ENCODE data around the gene SP5. TPM values are rescaled to one million over a fixed set of nuclear protein-coding genes. Genes with fewer than 3 reads are reported as not detected.

SP5 gene
- total and polyA plus RNA-seq, 9 of the 15 experiments (the other 6 are each of a cell fraction or from before 2014, with no cell fraction given): 0.03 to 1.7 (median 0.16) TPM; not detected in 1

DNA sequence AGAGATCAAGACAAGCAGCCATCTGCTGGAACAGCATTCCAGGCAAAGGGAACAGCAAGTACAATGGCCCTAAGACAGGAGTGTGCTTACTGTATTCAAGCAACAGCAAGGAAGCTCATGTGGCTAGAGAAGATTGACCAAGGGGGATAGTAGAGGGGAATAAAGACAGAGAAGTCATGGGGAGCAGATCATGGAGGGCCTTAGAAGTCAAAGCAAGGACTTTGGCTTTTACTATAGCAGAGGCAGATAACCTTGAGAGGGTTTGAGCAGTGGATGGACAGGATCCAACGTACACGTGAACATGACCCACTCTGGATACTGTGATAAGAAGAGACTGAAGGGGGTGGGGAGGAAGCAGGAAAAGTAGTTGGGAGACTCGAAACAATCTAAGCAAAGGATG, 26.9 kb downstream of the SP5 start (continued):
- TF ChIP-seq, protein P1, sequence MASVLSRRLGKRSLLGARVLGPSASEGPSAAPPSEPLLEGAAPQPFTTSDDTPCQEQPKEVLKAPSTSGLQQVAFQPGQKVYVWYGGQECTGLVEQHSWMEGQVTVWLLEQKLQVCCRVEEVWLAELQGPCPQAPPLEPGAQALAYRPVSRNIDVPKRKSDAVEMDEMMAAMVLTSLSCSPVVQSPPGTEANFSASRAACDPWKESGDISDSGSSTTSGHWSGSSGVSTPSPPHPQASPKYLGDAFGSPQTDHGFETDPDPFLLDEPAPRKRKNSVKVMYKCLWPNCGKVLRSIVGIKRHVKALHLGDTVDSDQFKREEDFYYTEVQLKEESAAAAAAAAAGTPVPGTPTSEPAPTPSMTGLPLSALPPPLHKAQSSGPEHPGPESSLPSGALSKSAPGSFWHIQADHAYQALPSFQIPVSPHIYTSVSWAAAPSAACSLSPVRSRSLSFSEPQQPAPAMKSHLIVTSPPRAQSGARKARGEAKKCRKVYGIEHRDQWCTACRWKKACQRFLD (CRISPR knock-in tag; IDR thresholded peaks at IDR 0.05): no peak
- no peak for TF ChIP-seq IRF2 (CRISPR knock-in tag; IDR thresholded peaks at IDR 0.05)
- TF ChIP-seq KDM4B (IDR thresholded peaks at IDR 0.05; ENCODE audit: borderline replicate concordance in 2 of 2, low read depth in 1 of 2): no peak
- no peak for TF ChIP-seq NR3C1 (CRISPR knock-in tag; IDR thresholded peaks at IDR 0.05)
- TF ChIP-seq NBN (IDR thresholded peaks at IDR 0.05; ENCODE audit: low read depth): no peak
- no peak for TF ChIP-seq HDAC3 (IDR thresholded peaks at IDR 0.05; ENCODE audit: borderline replicate concordance, partially characterized antibody)
- TF ChIP-seq, protein P2, sequence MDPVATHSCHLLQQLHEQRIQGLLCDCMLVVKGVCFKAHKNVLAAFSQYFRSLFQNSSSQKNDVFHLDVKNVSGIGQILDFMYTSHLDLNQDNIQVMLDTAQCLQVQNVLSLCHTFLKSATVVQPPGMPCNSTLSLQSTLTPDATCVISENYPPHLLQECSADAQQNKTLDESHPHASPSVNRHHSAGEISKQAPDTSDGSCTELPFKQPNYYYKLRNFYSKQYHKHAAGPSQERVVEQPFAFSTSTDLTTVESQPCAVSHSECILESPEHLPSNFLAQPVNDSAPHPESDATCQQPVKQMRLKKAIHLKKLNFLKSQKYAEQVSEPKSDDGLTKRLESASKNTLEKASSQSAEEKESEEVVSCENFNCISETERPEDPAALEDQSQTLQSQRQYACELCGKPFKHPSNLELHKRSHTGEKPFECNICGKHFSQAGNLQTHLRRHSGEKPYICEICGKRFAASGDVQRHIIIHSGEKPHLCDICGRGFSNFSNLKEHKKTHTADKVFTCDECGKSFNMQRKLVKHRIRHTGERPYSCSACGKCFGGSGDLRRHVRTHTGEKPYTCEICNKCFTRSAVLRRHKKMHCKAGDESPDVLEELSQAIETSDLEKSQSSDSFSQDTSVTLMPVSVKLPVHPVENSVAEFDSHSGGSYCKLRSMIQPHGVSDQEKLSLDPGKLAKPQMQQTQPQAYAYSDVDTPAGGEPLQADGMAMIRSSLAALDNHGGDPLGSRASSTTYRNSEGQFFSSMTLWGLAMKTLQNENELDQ (CRISPR knock-in tag; IDR thresholded peaks at IDR 0.05; ENCODE audit: borderline replicate concordance): no peak
- TF ChIP-seq ILK (tag; IDR thresholded peaks at IDR 0.05; ENCODE audit: borderline replicate concordance, low read depth): no peak
- TF ChIP-seq, protein P3, sequence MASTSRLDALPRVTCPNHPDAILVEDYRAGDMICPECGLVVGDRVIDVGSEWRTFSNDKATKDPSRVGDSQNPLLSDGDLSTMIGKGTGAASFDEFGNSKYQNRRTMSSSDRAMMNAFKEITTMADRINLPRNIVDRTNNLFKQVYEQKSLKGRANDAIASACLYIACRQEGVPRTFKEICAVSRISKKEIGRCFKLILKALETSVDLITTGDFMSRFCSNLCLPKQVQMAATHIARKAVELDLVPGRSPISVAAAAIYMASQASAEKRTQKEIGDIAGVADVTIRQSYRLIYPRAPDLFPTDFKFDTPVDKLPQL (IDR thresholded peaks at IDR 0.05; ENCODE audit: extremely low read depth, insufficient read length): no peak
- no peak for TF ChIP-seq CHD1 (IDR thresholded peaks at IDR 0.05; ENCODE audit: low read length)
- TF ChIP-seq NFE2L1 (tag; IDR thresholded peaks at IDR 0.05; ENCODE audit: borderline replicate concordance, low read depth): no peak
- no peak for TF ChIP-seq BDP1 (IDR thresholded peaks at IDR 0.05; ENCODE audit: insufficient read depth, insufficient read length)
- 0 out of 2 replicates have a peak, but pooled peaks have one; percentile 23 for TF ChIP-seq POLR2A (conservative IDR thresholded peaks at IDR 0.05)
- TF ChIP-seq, protein P4, sequence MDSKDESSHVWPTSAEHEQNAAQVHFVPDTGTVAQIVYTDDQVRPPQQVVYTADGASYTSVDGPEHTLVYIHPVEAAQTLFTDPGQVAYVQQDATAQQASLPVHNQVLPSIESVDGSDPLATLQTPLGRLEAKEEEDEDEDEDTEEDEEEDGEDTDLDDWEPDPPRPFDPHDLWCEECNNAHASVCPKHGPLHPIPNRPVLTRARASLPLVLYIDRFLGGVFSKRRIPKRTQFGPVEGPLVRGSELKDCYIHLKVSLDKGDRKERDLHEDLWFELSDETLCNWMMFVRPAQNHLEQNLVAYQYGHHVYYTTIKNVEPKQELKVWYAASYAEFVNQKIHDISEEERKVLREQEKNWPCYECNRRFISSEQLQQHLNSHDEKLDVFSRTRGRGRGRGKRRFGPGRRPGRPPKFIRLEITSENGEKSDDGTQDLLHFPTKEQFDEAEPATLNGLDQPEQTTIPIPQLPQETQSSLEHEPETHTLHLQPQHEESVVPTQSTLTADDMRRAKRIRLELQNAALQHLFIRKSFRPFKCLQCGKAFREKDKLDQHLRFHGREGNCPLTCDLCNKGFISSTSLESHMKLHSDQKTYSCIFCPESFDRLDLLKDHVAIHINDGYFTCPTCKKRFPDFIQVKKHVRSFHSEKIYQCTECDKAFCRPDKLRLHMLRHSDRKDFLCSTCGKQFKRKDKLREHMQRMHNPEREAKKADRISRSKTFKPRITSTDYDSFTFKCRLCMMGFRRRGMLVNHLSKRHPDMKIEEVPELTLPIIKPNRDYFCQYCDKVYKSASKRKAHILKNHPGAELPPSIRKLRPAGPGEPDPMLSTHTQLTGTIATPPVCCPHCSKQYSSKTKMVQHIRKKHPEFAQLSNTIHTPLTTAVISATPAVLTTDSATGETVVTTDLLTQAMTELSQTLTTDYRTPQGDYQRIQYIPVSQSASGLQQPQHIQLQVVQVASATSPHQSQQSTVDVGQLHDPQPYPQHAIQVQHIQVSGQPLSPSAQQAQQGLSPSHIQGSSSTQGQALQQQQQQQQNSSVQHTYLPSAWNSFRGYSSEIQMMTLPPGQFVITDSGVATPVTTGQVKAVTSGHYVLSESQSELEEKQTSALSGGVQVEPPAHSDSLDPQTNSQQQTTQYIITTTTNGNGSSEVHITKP (IDR thresholded peaks at IDR 0.05; ENCODE audit: partially characterized antibody): no peak
- TF ChIP-seq ZC3H8 (IDR thresholded peaks at IDR 0.05): no peak
- no peak for TF ChIP-seq SRSF1 (IDR thresholded peaks at IDR 0.05; ENCODE audit: low read depth, low read length)
- TF ChIP-seq GTF2F1 (IDR thresholded peaks at IDR 0.05; ENCODE audit: low read depth, low read length): no peak
- no peak for TF ChIP-seq ZNF696 (CRISPR knock-in tag; conservative IDR thresholded peaks at IDR 0.05)
- TF ChIP-seq NFIC (IDR thresholded peaks at IDR 0.05): 0 out of 2 replicates have a peak, but pooled peaks have one; percentile 9
- TF ChIP-seq ZNF253 (CRISPR knock-in tag; conservative IDR thresholded peaks at IDR 0.05): no peak
- no peak for TF ChIP-seq PHB2 (IDR thresholded peaks at IDR 0.05; ENCODE audit: low read depth)
